Stimulated activated effector memory CD8-positive, alpha-beta T cell treated with anti-CD3 and anti-CD28 coated beads, Interleukin-12 subunit alpha, Interleukin-12 subunit beta, amount 100 ng/mL, for 72 hours (primary cell): ENCODE data around the gene EZH2.

Source experiments
- ATAC-seq: fragments of 150-1000 bp; cut with Tn5 transposase; 2 replicates; pipeline ENCODE4 v1.10.0; 2021
- DNase-seq, 2 donors: peaks; one replicate each; pipeline ENCODE4 v3.0.0; 2021 to 2022; ENCODE audit warnings: low spot score in 2 of 2
- H3K27ac Mint-ChIP-seq: one replicate; pipeline ENCODE4 v1.8.0; 2022; ENCODE audit warnings: mild to moderate bottlenecking, mixed read lengths
- H3K36me3 Mint-ChIP-seq: one replicate; pipeline ENCODE4 v1.8.0; 2022; ENCODE audit warnings: mild to moderate bottlenecking, mixed read lengths
- H3K4me1 Mint-ChIP-seq: one replicate; pipeline ENCODE4 v1.8.0; 2022; ENCODE audit warnings: mixed read lengths
- H3K4me3 Mint-ChIP-seq: one replicate; pipeline ENCODE4 v1.8.0; 2022; ENCODE audit warnings: mild to moderate bottlenecking, mixed read lengths
- H3K9me3 Mint-ChIP-seq: one replicate; pipeline ENCODE4 v1.8.0; 2022; ENCODE audit warnings: mixed read lengths

EZH2 gene

DNA sequence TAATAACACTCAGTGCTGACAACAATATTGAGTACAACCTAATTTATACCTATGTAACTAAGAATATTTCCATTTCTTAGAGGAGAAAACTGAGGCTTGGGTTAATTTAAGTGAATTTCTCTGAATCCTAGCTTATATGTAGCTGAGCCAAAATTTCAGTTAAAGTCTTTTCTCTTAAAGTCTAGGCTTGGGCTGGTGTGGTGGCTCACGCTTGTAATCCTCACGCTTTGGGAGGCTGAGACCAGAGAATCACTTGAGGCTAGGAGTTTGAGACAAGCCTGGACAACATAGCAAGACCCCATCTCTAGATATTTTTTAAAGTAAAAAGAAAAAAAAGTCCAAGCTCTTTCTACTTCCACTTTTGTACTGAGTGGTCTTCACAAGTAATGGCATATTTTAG lies 93.2 kb downstream of the EZH2 start:
- no peaks in the 10 kb centered on the region for H3K4me1 Mint-ChIP-seq
- H3K36me3 Mint-ChIP-seq = peaks cover 100% of the 10 kb centered on the region
- DNase-seq = no peak
- ATAC-seq = no peak
- no peaks in the 10 kb centered on the region for H3K9me3 Mint-ChIP-seq
- H3K4me3 Mint-ChIP-seq = no peak overlapping the region
- H3K27ac Mint-ChIP-seq = no peak overlapping the region

DNA sequence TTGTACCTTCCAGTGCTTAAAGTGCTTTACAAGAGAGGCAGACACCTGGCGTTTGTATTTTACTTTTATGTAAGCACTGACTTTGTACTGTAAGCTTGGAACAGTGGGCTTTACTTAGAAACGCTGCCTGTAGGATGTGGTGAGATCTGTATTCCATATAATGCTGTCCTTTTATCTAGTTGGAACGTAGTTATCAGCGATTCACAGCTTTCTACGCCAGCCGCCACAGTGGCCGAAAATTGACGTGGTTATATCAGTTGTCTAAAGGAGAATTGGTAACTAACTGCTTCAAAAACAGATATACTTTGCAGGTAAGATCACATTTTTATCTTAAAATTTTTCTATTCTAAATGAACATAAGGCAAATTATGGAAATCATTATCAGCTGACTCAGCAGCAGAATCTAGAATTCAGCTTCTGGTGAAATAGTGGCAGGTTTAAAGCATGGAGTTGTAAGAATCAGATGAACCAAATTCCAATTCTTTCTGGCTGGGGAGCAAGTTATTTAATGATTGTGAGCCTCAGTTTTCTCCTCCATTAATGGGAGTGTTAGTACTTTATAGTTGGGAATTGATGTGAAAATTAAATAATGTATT lies 93.9 kb downstream of the EZH2 start:
- no peak overlapping the region for H3K4me3 Mint-ChIP-seq
- H3K36me3 Mint-ChIP-seq = peaks cover 100% of the 10 kb centered on the region
- H3K9me3 Mint-ChIP-seq = no peaks in the 10 kb centered on the region
- no peak overlapping the region for H3K27ac Mint-ChIP-seq
- ATAC-seq (no peak), DNase-seq (no peak)
- H3K4me1 Mint-ChIP-seq = no peaks in the 10 kb centered on the region

DNA sequence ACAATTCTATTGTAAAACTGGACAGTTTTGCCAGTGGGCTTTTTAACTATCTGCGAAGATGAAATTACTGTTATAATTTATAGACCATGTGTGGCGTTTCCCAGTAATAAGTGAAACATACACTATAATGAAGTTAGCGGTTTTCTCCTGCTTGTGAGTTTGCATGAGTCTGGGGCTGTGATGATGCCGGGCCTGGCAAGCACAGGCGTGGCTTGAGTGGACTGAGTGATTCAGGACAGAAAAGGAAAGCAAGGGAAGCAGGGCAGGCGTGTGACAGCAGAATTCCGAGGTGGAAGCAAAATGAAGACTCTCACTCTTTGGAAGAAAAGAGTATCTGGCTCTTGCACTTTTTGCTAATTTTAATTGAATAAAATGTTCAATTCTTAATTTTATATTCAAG lies 94.9 kb downstream of the EZH2 start:
- H3K36me3 Mint-ChIP-seq = peaks cover 99% of the 10 kb centered on the region
- ATAC-seq = no peak
- H3K27ac Mint-ChIP-seq = no peak overlapping the region
- no peak for DNase-seq
- no peaks in the 10 kb centered on the region for H3K4me1 Mint-ChIP-seq
- no peak overlapping the region for H3K4me3 Mint-ChIP-seq
- H3K9me3 Mint-ChIP-seq = no peaks in the 10 kb centered on the region

DNA sequence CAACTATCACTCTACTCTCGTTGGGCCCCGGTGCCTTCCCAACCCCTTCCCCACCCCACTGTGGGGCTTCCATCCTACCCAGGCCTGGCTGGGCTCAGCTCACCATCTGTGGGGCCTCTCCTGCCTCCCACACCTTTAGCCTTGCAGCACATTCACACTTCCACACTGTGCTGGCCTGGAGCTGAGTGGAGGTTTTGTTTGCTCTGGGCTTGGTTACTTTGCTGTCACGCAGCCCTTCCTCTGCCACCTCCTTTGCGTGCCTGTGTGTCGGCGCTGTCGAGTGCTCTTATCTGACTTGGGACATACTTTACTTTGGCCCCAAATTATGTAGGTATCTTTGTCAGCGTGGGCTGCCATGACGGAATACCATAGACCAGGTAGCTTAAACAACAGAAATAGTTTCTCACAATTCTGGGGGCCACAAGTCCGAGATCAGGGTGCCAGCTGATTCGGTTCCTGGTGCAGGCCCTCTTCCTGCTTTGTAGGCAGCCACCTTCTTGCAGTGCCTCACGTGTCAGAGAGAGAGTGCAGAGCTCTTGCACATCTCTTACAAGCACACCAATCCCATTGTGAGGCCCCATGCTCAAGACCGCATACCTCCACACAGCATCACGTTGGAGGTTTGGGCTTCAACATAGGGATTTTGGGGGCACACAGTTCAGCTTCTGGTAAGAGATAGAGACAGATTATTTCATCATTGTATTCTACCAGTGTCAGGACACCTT lies 96.4 kb downstream of the EZH2 start:
- ATAC-seq (no peak), DNase-seq (no peak)
- Mint-ChIP-seq H3K9me3 (no peaks in the 10 kb centered on the region), H3K4me3 (no peak overlapping the region), H3K36me3 (peaks cover 96% of the 10 kb centered on the region), H3K27ac (no peak overlapping the region), H3K4me1 (no peaks in the 10 kb centered on the region)

DNA sequence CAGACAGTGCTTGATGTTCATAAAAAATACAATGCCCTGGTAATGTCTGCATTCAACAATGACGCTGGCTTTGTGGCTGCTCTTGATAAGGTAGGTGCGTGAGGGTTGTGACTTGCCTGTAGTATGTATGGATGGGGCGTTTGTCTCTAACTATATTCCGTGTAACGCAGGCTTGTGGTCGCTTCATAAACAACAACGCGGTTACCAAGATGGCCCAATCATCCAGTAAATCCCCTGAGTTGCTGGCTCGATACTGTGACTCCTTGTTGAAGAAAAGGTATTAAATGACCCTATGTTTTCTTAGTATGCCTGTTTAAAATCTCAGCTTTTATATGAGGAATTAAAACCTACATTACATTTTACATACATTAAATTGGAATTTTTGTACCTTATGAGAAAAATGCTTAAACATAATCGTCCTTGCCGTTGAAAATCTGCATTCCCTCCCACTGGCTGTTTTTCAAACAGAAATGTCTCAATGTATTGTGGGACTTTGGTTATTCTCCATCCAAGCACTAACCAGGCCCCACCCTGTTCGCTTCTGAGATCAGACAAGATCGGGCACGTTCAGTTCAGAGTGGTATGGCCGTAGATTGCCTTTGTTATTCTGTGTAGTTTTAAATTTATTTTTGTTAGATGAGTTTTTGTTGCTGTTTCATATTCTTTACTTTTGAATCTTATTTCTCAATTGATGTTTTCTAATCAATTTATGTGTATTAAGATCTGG lies 100.1 kb downstream of the EZH2 start:
- Mint-ChIP-seq H3K36me3 (peaks cover 88% of the 10 kb centered on the region), H3K4me3 (no peak overlapping the region), H3K9me3 (no peaks in the 10 kb centered on the region), H3K4me1 (peaks cover 5% of the 10 kb centered on the region), H3K27ac (no peak overlapping the region)
- ATAC-seq (no peak), DNase-seq (no peak)

DNA sequence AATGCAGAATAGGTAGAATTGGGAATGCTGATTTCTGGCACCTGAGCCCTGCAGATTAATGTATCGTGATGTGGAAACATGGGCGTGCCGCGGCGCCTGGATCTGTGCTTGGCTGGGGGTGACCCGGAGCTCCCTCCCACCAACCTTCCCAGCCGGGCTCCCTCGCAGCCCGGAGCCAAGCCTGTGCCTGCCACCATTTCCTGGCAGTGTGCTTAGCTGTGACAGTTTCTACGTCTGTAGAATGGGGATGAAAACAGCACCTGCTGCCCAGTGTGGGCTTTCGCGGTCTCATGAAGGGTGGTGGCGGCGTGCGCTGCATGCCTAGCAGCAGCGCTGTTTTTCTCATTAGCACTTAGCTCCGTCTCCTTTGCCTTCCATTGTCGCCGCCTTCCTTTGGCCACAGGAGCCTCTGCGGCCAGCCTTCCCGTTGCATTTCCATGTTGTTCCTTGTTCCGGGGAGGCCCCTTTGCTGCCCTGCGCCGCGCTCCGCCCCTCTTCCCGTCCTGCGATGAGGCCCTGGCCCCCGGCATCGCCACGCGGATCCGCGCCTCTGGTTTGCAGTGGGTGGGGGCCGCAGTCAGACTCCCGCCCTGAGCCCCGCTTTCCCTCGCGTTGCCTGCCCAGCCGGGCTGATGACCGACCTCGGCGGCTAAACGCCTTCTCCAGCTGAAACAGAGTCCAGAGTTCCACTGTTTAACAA lies 101.2 kb downstream of the EZH2 start:
- H3K9me3 Mint-ChIP-seq = no peaks in the 10 kb centered on the region
- H3K27ac Mint-ChIP-seq = no peak overlapping the region
- ATAC-seq (no peak), DNase-seq (no peak)
- H3K36me3 Mint-ChIP-seq = peaks cover 88% of the 10 kb centered on the region
- no peak overlapping the region for H3K4me3 Mint-ChIP-seq
- peaks cover 5% of the 10 kb centered on the region for H3K4me1 Mint-ChIP-seq

DNA sequence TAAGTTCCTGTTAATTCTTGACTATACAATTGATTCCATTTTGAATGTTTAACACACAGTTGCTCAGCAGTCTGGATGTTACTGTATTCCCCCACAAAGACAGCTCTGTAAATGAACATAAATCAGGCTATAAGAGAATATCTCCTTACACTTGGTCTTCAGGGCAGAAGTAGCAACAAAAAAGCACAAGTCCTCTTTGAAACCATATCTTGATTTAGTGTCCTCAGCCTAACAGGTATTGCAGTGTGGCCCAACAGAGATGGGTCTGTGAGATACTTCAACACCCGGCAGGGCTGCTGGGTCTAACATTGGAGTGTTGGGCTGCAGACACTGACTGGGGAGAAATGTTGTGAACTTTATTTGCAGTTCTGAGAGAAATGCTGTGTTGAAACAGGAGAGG lies 109.6 kb downstream of the EZH2 start:
- no peaks in the 10 kb centered on the region for H3K9me3 Mint-ChIP-seq
- ATAC-seq (no peak), DNase-seq (no peak)
- H3K27ac Mint-ChIP-seq = no peak overlapping the region
- peaks cover 38% of the 10 kb centered on the region for H3K4me1 Mint-ChIP-seq
- peaks cover 98% of the 10 kb centered on the region for H3K36me3 Mint-ChIP-seq
- no peak overlapping the region for H3K4me3 Mint-ChIP-seq

DNA sequence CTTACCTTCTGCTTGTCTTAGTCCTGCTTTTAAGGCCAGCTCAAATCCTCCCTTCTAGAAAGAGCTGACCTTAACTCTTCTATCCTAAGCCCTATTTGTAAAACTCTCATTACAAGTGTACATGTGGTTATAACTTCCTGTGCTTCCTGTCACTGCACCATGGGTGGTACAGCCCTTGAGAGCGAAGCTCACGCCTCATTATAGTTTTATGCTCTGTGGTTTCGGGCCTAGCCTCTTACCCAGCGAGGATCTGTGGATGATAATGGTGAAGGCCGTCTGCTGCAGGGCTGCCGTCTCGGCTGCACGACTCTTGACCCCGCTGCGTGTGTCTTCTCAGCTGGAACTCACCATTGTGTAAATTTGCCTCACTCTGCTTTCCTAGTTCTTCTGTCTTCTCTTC lies 110.8 kb downstream of the EZH2 start:
- H3K9me3 Mint-ChIP-seq = no peaks in the 10 kb centered on the region
- H3K27ac Mint-ChIP-seq = peak overlapping the region; percentile 36
- H3K36me3 Mint-ChIP-seq = peaks cover 99% of the 10 kb centered on the region
- peaks cover 34% of the 10 kb centered on the region for H3K4me1 Mint-ChIP-seq
- peak overlapping the region; percentile 30 for H3K4me3 Mint-ChIP-seq
- DNase-seq (peak in 1 of 2 donors; percentile 58), ATAC-seq (peak; percentile 95)

DNA sequence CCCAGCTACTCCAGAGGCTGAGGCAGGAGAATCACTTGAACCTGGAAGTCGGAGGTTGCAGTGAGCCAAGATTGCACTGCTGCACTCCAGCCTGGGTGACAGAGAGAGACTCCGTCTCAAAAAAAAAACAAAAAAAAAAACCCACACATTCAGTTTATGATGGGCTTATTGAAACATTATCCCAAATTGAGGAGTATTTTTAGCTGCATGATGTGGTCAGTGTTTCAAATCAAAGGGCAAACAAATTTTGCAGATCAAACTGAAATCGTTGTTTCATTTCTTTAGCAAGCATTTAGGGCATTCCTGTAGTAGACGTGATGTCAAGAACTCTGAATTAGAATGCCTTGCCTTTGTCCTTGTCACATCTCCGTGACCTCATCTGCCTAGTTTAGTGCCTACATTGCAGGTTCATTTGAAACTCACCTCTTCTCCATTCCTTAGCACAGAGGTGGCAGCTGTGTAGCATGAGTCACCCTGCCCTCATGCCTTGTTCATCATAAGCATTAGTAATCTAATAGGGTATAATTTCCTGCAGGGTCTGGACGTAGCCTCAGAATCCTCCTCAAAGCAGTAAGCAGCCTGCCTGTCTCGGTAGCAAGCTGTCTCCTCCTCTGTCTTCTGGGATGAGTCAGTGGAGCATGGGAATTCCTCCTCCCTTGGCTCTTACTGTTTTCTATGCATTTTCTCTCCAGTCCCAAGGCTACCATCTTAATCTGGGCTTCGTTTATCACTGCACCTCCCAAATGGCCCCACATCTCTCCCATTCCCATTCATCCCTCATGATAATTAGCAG lies 111.6 kb downstream of the EZH2 start:
- Mint-ChIP-seq H3K4me3 (peak overlapping the region; percentile 30), H3K36me3 (peaks cover 99% of the 10 kb centered on the region), H3K27ac (peak overlapping the region; percentile 36), H3K4me1 (peaks cover 34% of the 10 kb centered on the region), H3K9me3 (no peaks in the 10 kb centered on the region)
- ATAC-seq (peak; percentile 89), DNase-seq (no peak)

DNA sequence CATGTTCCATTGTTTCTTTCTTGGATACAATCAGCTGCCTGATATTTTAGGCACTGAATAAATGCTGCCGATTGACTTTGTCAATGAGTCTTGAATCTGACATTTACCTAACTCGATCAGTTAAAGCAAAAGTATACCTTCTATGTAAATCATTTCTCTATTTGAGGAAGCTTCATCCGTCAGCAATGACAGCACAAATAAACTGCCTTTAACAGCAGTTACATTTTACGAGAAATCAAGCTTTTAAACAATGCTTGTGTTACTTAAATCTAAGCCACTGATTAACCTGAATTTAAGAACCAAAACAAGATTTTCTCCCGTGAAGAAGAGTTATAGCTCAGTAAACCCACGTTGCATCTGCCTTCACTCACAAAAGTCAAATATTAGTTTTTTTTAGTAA lies 114.1 kb downstream of the EZH2 start:
- H3K36me3 Mint-ChIP-seq = peaks cover 99% of the 10 kb centered on the region
- H3K4me3 Mint-ChIP-seq = no peak overlapping the region
- DNase-seq (no peak), ATAC-seq (no peak)
- H3K4me1 Mint-ChIP-seq = peaks cover 22% of the 10 kb centered on the region
- no peaks in the 10 kb centered on the region for H3K9me3 Mint-ChIP-seq
- no peak overlapping the region for H3K27ac Mint-ChIP-seq

DNA sequence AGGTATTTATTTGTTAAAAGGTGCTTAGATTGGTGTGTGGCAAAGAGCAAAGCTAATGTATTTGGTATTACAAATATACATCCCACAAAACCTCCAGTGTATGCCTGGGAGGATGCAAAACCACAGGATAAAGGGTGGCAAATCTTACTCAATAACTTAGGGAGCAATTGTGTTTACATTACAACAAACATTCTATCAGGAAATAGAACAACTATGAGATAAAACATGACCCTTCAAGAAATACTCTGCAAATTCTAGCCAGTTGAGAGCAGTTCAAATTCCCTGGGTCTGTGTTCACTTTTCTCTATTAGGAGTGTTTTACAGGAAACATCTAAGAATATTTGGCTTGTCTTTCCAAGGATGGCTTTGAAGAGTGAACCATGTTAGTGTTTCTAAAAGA lies 120.5 kb downstream of the EZH2 start:
- H3K9me3 Mint-ChIP-seq = no peaks in the 10 kb centered on the region

DNA sequence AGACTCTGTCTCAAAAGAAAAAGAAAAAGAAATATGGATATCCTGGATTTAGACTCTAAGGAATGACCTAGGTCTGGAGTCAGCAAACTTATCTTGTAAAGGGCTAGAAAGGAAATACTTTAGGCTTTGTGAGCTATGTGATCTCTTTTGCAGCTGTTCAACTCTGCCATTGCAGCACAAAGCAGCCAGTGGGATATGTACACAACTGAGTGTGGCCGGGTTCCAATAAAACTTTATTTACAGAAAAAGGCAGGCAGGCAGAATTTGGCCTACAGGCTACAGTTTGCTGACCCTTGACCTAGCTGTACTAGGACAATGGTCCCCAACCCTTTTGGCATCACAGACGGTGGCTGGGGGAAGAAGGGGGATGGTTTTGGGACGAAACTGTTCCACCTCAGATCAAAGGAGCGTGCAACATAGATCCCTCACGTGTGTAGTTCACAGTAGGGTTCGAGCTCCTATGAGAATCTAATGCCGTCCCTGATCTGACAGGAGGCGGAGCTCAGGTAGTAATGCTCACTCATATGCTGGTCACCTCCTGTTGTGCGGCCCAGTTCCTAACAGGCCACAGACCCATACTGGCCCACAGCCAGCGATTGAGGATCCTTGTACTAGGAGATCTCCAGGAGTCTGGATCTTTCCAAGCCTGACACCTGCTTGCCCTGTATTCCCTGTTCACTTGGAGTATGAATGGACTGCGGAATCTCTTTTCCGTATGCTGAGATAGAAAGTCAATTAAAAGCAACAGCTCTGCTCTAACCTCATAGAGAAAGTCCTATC lies 122.4 kb downstream of the EZH2 start:
- H3K27ac Mint-ChIP-seq = no peak overlapping the region
- H3K4me3 Mint-ChIP-seq = no peak overlapping the region
- ATAC-seq = no peak
- H3K36me3 Mint-ChIP-seq = peaks cover 86% of the 10 kb centered on the region
- H3K4me1 Mint-ChIP-seq = no peaks in the 10 kb centered on the region
- H3K9me3 Mint-ChIP-seq = no peaks in the 10 kb centered on the region
- no peak for DNase-seq

More for the DNA sequence above, 120.5 kb downstream of the EZH2 start:
- no peak overlapping the region for H3K4me3 Mint-ChIP-seq
- no peaks in the 10 kb centered on the region for H3K4me1 Mint-ChIP-seq
- ATAC-seq = no peak
- DNase-seq = no peak
- H3K27ac Mint-ChIP-seq = peak overlapping the region; percentile 26
- H3K36me3 Mint-ChIP-seq = peaks cover 86% of the 10 kb centered on the region
